PC-3 (cell line): ENCODE measurements around the gene RCAN1.

Experiments
- CTCF ChIP-seq: fragments of 300-600 bp; sonication (generic); conservative IDR thresholded peaks from 2 replicates; pipeline ENCODE4 v1.5.1; 2017; ENCODE audit warnings: antibody characterized with exemption, low read depth, mild to moderate bottlenecking, low read length
- EZH2 ChIP-seq: fragments of 300-600 bp; sonication (generic); IDR thresholded peaks from one replicate; pipeline ENCODE4 v1.6.1; 2017; ENCODE audit warnings: antibody characterized with exemption, mild to moderate bottlenecking, low read length; ENCODE audit not compliant: unreplicated experiment
- EZH2phosphoT487 ChIP-seq: fragments of 300-600 bp; sonication (generic); IDR thresholded peaks from 2 replicates; pipeline ENCODE4 v1.6.1; 2018; ENCODE audit warnings: mild to moderate bottlenecking, antibody characterized with exemption, low read length, borderline replicate concordance

- no peak for TF ChIP-seq CTCF
- TF ChIP-seq EZH2phosphoT487, result no peak
- TF ChIP-seq EZH2, result no peak
Measured at GRCh38 chr21:34536820-34537219, 78.1 kb downstream of the RCAN1 start.
